ENCODE data around the gene CD68.
A peak's percentile ranks its signal among the peaks of the same experiment; 100 is the strongest.

CD68 gene

DNA sequence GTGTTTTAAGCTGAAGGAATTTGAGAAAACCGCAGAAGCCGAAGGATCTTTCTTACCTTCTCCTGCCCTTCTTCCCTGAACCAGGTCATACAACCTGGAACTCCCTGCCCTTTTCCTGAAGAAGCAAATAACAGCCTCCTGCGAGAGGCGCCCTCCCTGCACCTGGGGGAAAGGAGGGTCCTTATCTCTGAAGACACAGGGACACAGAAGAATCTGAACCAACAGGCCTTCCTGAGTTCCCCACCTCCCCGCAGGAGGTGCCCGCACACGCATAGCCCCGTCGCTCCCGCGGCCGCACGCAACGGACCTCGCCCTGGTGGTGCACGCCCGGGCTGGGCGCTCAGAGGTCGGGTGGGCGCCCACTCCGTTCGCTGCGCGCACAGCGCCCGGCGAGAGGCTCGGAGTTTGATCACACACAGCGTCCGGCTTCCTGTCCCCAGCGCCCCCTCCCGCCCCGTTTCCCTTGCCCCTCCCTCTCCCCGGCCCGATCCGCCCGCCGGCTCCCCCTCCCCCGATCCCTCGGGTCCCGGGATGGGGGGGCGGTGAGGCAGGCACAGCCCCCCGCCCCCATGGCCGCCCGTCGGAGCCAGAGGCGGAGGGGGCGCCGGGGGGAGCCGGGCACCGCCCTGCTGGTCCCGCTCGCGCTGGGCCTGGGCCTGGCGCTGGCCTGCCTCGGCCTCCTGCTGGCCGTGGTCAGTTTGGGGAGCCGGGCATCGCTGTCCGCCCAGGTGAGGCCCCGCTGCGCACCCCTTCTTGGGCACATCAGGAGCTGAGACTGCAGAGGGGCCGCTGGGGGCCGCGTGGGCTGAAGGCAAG is 30.6 kb upstream of the CD68 start, which contains the start of gene TNFSF12:
Gene TNFSF12, plus strand, starts transcription at position 474 of the 816 bp plus-strand sequence. Its CDS starts 96 bp downstream, at position 570.
- H3K4me3 ChIP-seq (ENCODE audit: low read depth, low read length), result peak within 1 kb of the TSS; percentile 34

GRCh38 chr17:7549401-7550055 is 29.9 kb upstream of the CD68 start:
- no peak overlapping the region for H3K4me3 ChIP-seq (ENCODE audit: low read depth, low read length)
- TF ChIP-seq MYC (IDR thresholded peaks at IDR 0.05; ENCODE audit: low read depth, low read length) (no peak), POLR2A (IDR thresholded peaks at IDR 0.05; ENCODE audit: extremely low read depth, insufficient read length) (no peak)
- DNase-seq (ENCODE audit: low read depth), result no peak

More for the DNA sequence above, 30.6 kb upstream of the CD68 start, which contains the start of gene TNFSF12:
- TF ChIP-seq, protein P1, sequence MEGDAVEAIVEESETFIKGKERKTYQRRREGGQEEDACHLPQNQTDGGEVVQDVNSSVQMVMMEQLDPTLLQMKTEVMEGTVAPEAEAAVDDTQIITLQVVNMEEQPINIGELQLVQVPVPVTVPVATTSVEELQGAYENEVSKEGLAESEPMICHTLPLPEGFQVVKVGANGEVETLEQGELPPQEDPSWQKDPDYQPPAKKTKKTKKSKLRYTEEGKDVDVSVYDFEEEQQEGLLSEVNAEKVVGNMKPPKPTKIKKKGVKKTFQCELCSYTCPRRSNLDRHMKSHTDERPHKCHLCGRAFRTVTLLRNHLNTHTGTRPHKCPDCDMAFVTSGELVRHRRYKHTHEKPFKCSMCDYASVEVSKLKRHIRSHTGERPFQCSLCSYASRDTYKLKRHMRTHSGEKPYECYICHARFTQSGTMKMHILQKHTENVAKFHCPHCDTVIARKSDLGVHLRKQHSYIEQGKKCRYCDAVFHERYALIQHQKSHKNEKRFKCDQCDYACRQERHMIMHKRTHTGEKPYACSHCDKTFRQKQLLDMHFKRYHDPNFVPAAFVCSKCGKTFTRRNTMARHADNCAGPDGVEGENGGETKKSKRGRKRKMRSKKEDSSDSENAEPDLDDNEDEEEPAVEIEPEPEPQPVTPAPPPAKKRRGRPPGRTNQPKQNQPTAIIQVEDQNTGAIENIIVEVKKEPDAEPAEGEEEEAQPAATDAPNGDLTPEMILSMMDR (IDR thresholded peaks at IDR 0.05; ENCODE audit: low read depth, low read length), result no peak
- TF ChIP-seq POLR2A (IDR thresholded peaks at IDR 0.05; ENCODE audit: extremely low read depth, insufficient read length) (no peak), MAX (IDR thresholded peaks at IDR 0.05; ENCODE audit: low read depth, low read length) (no peak), MYC (IDR thresholded peaks at IDR 0.05; ENCODE audit: low read depth, low read length) (no peak)
- DNase-seq (ENCODE audit: low read depth), result peak; percentile 36

DNA sequence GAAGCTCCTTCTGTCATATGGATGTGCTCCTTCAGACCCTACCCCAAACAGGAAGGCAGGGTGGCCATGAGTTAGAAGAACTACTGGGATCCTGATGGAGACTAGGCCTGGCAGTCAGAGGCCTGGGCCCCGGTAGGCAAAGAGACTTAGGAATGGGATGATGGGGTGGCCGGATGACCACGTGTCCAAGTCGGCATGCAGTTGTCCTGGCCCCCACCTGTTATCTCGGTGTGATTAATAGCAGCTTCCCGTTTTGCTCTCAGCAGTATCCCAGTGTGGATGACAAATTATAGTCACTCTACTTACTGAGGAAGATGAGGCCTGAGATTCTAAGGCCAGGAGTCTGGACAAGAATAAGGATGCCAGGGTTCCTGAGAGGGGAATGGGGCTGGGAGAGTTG is 29.1 kb upstream of the CD68 start:
- no peak for DNase-seq (ENCODE audit: low read depth)
- no peak overlapping the region for H3K4me3 ChIP-seq (ENCODE audit: low read depth, low read length)
- TF ChIP-seq, protein P1 (IDR thresholded peaks at IDR 0.05; ENCODE audit: low read depth, low read length), result no peak
- TF ChIP-seq MAX (IDR thresholded peaks at IDR 0.05; ENCODE audit: low read depth, low read length) (no peak), POLR2A (IDR thresholded peaks at IDR 0.05; ENCODE audit: extremely low read depth, insufficient read length) (no peak), MYC (IDR thresholded peaks at IDR 0.05; ENCODE audit: low read depth, low read length) (no peak)

- no peak for TF ChIP-seq MYC (IDR thresholded peaks at IDR 0.05; ENCODE audit: low read depth, low read length)
- TF ChIP-seq, protein P1 (IDR thresholded peaks at IDR 0.05; ENCODE audit: low read depth, low read length), result no peak
- no peak for TF ChIP-seq POLR2A (IDR thresholded peaks at IDR 0.05; ENCODE audit: extremely low read depth, insufficient read length)
- no peak for TF ChIP-seq MAX (IDR thresholded peaks at IDR 0.05; ENCODE audit: low read depth, low read length)
- DNase-seq (ENCODE audit: low read depth), result no peak
- no peak overlapping the region for H3K4me3 ChIP-seq (ENCODE audit: low read depth, low read length)
These were observed 28.0 kb upstream of the CD68 start for GRCh38 chr17:7551396-7551795.

- no peak for DNase-seq (ENCODE audit: low read depth)
- TF ChIP-seq, protein P1 (IDR thresholded peaks at IDR 0.05; ENCODE audit: low read depth, low read length), result no peak
- no peak for TF ChIP-seq MYC (IDR thresholded peaks at IDR 0.05; ENCODE audit: low read depth, low read length)
- TF ChIP-seq MAX (IDR thresholded peaks at IDR 0.05; ENCODE audit: low read depth, low read length), result no peak
- no peak for TF ChIP-seq POLR2A (IDR thresholded peaks at IDR 0.05; ENCODE audit: extremely low read depth, insufficient read length)
- H3K4me3 ChIP-seq (ENCODE audit: low read depth, low read length), result no peak overlapping the region
These were observed 26.8 kb upstream of the CD68 start for GRCh38 chr17:7552621-7553051.

DNA sequence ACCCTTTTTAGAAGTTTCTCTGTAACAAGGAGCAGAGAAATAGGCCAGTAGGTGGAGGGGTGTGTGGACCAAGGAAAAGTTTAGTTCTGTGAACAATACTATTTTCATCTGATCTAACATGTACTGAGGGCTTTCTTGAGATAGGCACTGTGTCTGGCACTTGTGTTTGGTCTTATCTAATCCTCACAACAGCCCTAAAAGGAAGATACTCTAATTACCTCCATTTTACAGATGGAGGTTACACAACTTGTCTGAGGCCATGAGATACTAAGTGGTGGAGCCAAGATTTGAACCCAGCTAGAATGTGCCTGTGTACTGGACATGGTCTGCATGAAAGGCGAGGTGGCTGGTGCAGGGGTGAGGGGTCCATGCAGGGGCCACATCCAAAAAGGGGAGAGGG is 26.1 kb upstream of the CD68 start:
- no peak overlapping the region for H3K4me3 ChIP-seq (ENCODE audit: low read depth, low read length)
- TF ChIP-seq, protein P1 (IDR thresholded peaks at IDR 0.05; ENCODE audit: low read depth, low read length), result no peak
- TF ChIP-seq POLR2A (IDR thresholded peaks at IDR 0.05; ENCODE audit: extremely low read depth, insufficient read length), result no peak
- no peak for TF ChIP-seq MAX (IDR thresholded peaks at IDR 0.05; ENCODE audit: low read depth, low read length)
- no peak for DNase-seq (ENCODE audit: low read depth)

Measured in NB4 (cell line).